HG02588 (cell line): Measurements from ENCODE around the gene IER5.
"Not testable (repeated sequence)": the region's sequence is repeated elsewhere in the genome, so short reads cannot be mapped to it uniquely, and the experiment has no call there.

Source experiments
- ATAC-seq: cut with Tn5 transposase; IDR thresholded peaks from one replicate; pipeline ENCODE4 v1.9.1; 2021; ENCODE audit warnings: mild to moderate bottlenecking, moderate library complexity; ENCODE audit not compliant: unreplicated experiment

The IER5 gene

GRCh38 chr1:181088079-181089016 is at the start of gene IER5:
IER5 (plus strand) TSS chr1:181088700; CDS start chr1:181088903, 203 bp downstream.
- peak; percentile 59 for ATAC-seq

GRCh38 chr1:181040284-181040865 is 48.1 kb upstream of the IER5 start:
- ATAC-seq: no peak

- no peak for ATAC-seq
Measured at GRCh38 chr1:181043025-181043888, 45.2 kb upstream of the IER5 start.

- ATAC-seq: peak; percentile 94
Measured at GRCh38 chr1:181044449-181044966, 44.0 kb upstream of the IER5 start.

- not testable (repeated sequence) for ATAC-seq
Measured at GRCh38 chr1:181045946-181046345, 42.6 kb upstream of the IER5 start.

GRCh38 chr1:181049378-181049777 is 39.1 kb upstream of the IER5 start:
- no peak for ATAC-seq

GRCh38 chr1:181050922-181051321 is 37.6 kb upstream of the IER5 start:
- ATAC-seq: no peak

- ATAC-seq: no peak
Measured at GRCh38 chr1:181056560-181056959, 31.9 kb upstream of the IER5 start.

GRCh38 chr1:181057079-181057478 is 31.4 kb upstream of the IER5 start:
- no peak for ATAC-seq

GRCh38 chr1:181059435-181059834 is 29.1 kb upstream of the IER5 start:
- ATAC-seq: no peak

GRCh38 chr1:181060066-181060465 is 28.4 kb upstream of the IER5 start:
- no peak for ATAC-seq

GRCh38 chr1:181060947-181061346 is 27.6 kb upstream of the IER5 start:
- not testable (repeated sequence) for ATAC-seq

GRCh38 chr1:181061487-181061886 is 27.0 kb upstream of the IER5 start:
- no peak for ATAC-seq

- ATAC-seq: peak; percentile 91
Measured at GRCh38 chr1:181061891-181062835, 26.3 kb upstream of the IER5 start.

GRCh38 chr1:181062836-181063428 is 25.6 kb upstream of the IER5 start:
- ATAC-seq: peak; percentile 61

- ATAC-seq: no peak
Measured at GRCh38 chr1:181064011-181064623, 24.4 kb upstream of the IER5 start.

- ATAC-seq: no peak
Measured at GRCh38 chr1:181064702-181065101, 23.8 kb upstream of the IER5 start.

GRCh38 chr1:181073638-181074037 is 14.9 kb upstream of the IER5 start:
- ATAC-seq: no peak

- ATAC-seq: no peak
Measured at GRCh38 chr1:181075766-181076350, 12.6 kb upstream of the IER5 start.
